ENCODE results near the gene FOSL1. TPM values are rescaled to one million over a fixed set of nuclear protein-coding genes. Genes with fewer than 3 reads are reported as not detected.

FOSL1 gene
- total and polyA plus RNA-seq, 2 of the 13 experiments (the other 11 are each of a cell fraction or from before 2014, with no cell fraction given) = 4.0 to 4.1 TPM

DNA sequence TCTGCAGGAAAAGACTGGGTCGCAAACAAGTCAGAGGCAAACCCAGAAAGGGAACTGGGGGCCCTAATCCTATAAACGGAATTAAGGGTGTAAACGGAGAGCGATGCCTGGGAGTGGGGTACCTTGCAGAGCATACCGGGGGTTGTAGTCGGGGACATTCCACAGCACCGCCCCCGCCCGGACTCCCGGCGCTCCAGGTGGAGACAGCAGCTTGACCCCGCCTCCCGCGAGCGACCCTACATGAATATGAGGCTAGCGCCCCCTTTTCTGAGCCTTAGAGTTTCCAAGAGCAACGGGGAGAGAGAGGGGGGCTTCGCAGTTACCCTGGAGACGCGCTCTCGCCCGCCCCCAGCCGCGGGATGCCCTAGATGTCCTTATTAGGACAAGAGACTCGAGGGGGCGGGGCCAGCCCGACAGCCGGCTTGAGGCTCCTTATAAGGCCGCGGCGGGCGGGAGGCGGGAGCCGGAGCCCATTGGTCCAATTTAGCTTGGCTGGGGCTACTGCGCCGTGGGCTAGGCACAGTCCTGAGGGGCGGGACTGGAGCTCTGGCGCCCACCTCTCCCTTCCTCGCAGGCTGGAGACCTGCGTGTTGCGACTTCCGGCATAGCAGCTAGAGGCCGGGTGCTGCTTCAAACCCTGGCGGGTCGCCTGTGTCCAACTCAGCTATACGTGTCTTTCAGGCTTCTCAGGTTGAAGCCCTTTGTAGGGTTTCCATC lies 40.9 kb downstream of the FOSL1 start (continued):
- TF ChIP-seq ZNF33A (CRISPR knock-in tag; IDR thresholded peaks at IDR 0.05; ENCODE audit: borderline replicate concordance) (no peak), POLR2AphosphoS2 (IDR thresholded peaks at IDR 0.05; ENCODE audit: low read depth, low read length) (no peak), RAD21 (CRISPR knock-in tag; IDR thresholded peaks at IDR 0.05) (no peak), CCAR2 (optimal IDR thresholded peaks at IDR 0.05; ENCODE audit: low read depth, low read length) (no peak), KLF13 (CRISPR knock-in tag; IDR thresholded peaks at IDR 0.05) (0 out of 2 replicates have a peak, but pooled peaks have one; percentile 7), HIVEP1 (CRISPR knock-in tag; IDR thresholded peaks at IDR 0.05) (0 out of 2 replicates have a peak, but pooled peaks have one; percentile 10), NFE2L2 (IDR thresholded peaks at IDR 0.05; ENCODE audit: low read length) (no peak), HMGA1 (CRISPR knock-in tag; conservative IDR thresholded peaks at IDR 0.05) (no peak), ZBTB38 (CRISPR knock-in tag; IDR thresholded peaks at IDR 0.05) (no peak), HNRNPK (IDR thresholded peaks at IDR 0.05; ENCODE audit: low read depth, low read length, poor library complexity, severe bottlenecking) (no peak), ZNF30 (CRISPR knock-in tag; IDR thresholded peaks at IDR 0.05) (no peak), MIXL1 (CRISPR knock-in tag; IDR thresholded peaks at IDR 0.05) (no peak), SMYD3 (CRISPR knock-in tag; IDR thresholded peaks at IDR 0.05) (no peak), ARNT (IDR thresholded peaks at IDR 0.05) (no peak), RFX1 (IDR thresholded peaks at IDR 0.05) (peak; percentile 71), KDM4B (CRISPR knock-in tag; IDR thresholded peaks at IDR 0.05) (no peak), FOXM1 (CRISPR knock-in tag; IDR thresholded peaks at IDR 0.05) (no peak)
- TF ChIP-seq, protein P1, sequence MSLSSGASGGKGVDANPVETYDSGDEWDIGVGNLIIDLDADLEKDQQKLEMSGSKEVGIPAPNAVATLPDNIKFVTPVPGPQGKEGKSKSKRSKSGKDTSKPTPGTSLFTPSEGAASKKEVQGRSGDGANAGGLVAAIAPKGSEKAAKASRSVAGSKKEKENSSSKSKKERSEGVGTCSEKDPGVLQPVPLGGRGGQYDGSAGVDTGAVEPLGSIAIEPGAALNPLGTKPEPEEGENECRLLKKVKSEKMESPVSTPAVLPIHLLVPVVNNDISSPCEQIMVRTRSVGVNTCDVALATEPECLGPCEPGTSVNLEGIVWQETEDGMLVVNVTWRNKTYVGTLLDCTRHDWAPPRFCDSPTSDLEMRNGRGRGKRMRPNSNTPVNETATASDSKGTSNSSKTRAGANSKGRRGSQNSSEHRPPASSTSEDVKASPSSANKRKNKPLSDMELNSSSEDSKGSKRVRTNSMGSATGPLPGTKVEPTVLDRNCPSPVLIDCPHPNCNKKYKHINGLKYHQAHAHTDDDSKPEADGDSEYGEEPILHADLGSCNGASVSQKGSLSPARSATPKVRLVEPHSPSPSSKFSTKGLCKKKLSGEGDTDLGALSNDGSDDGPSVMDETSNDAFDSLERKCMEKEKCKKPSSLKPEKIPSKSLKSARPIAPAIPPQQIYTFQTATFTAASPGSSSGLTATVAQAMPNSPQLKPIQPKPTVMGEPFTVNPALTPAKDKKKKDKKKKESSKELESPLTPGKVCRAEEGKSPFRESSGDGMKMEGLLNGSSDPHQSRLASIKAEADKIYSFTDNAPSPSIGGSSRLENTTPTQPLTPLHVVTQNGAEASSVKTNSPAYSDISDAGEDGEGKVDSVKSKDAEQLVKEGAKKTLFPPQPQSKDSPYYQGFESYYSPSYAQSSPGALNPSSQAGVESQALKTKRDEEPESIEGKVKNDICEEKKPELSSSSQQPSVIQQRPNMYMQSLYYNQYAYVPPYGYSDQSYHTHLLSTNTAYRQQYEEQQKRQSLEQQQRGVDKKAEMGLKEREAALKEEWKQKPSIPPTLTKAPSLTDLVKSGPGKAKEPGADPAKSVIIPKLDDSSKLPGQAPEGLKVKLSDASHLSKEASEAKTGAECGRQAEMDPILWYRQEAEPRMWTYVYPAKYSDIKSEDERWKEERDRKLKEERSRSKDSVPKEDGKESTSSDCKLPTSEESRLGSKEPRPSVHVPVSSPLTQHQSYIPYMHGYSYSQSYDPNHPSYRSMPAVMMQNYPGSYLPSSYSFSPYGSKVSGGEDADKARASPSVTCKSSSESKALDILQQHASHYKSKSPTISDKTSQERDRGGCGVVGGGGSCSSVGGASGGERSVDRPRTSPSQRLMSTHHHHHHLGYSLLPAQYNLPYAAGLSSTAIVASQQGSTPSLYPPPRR (CRISPR knock-in tag; IDR thresholded peaks at IDR 0.05; ENCODE audit: borderline replicate concordance) = no peak
- TF ChIP-seq, protein P2, sequence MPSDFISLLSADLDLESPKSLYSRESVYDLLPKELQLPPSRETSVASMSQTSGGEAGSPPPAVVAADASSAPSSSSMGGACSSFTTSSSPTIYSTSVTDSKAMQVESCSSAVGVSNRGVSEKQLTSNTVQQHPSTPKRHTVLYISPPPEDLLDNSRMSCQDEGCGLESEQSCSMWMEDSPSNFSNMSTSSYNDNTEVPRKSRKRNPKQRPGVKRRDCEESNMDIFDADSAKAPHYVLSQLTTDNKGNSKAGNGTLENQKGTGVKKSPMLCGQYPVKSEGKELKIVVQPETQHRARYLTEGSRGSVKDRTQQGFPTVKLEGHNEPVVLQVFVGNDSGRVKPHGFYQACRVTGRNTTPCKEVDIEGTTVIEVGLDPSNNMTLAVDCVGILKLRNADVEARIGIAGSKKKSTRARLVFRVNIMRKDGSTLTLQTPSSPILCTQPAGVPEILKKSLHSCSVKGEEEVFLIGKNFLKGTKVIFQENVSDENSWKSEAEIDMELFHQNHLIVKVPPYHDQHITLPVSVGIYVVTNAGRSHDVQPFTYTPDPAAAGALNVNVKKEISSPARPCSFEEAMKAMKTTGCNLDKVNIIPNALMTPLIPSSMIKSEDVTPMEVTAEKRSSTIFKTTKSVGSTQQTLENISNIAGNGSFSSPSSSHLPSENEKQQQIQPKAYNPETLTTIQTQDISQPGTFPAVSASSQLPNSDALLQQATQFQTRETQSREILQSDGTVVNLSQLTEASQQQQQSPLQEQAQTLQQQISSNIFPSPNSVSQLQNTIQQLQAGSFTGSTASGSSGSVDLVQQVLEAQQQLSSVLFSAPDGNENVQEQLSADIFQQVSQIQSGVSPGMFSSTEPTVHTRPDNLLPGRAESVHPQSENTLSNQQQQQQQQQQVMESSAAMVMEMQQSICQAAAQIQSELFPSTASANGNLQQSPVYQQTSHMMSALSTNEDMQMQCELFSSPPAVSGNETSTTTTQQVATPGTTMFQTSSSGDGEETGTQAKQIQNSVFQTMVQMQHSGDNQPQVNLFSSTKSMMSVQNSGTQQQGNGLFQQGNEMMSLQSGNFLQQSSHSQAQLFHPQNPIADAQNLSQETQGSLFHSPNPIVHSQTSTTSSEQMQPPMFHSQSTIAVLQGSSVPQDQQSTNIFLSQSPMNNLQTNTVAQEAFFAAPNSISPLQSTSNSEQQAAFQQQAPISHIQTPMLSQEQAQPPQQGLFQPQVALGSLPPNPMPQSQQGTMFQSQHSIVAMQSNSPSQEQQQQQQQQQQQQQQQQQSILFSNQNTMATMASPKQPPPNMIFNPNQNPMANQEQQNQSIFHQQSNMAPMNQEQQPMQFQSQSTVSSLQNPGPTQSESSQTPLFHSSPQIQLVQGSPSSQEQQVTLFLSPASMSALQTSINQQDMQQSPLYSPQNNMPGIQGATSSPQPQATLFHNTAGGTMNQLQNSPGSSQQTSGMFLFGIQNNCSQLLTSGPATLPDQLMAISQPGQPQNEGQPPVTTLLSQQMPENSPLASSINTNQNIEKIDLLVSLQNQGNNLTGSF (CRISPR knock-in tag; IDR thresholded peaks at IDR 0.05) = no peak
- TF ChIP-seq, protein P3, sequence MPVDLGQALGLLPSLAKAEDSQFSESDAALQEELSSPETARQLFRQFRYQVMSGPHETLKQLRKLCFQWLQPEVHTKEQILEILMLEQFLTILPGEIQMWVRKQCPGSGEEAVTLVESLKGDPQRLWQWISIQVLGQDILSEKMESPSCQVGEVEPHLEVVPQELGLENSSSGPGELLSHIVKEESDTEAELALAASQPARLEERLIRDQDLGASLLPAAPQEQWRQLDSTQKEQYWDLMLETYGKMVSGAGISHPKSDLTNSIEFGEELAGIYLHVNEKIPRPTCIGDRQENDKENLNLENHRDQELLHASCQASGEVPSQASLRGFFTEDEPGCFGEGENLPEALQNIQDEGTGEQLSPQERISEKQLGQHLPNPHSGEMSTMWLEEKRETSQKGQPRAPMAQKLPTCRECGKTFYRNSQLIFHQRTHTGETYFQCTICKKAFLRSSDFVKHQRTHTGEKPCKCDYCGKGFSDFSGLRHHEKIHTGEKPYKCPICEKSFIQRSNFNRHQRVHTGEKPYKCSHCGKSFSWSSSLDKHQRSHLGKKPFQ (CRISPR knock-in tag; IDR thresholded peaks at IDR 0.05; ENCODE audit: insufficient replicate concordance) = peak; percentile 6
